DND-41 (cell line): Measurements from ENCODE around the gene COL4A2.

Experiments used
- ATAC-seq: fragments of 200-7000 bp; cut with Tn5 transposase; 3 replicates; pipeline ENCODE4 v1.9.1; 2021; ENCODE audit warnings: low read depth; ENCODE audit not compliant: insufficient read depth
- DNase-seq: peaks from one replicate; pipeline ENCODE4 v3.0.0-alpha.2; 2020
- H2AFZ ChIP-seq: 2 replicates; pipeline ENCODE4 v1.6.0; 2012; ENCODE audit warnings: low read depth, low read length
- H3K27ac ChIP-seq: 2 replicates; pipeline ENCODE4 v1.5.1; 2012; ENCODE audit warnings: low read length, inconsistent platforms
- H3K27me3 ChIP-seq: fragments of 200-600 bp; sonication (generic); 2 replicates; pipeline ENCODE4 v1.6.0; 2012; ENCODE audit warnings: low read length, mild to moderate bottlenecking, inconsistent platforms; ENCODE audit not compliant: insufficient read depth, poor library complexity
- H3K36me3 ChIP-seq: 2 replicates; pipeline ENCODE4 v1.5.1; 2012; ENCODE audit warnings: low read length, inconsistent platforms; ENCODE audit not compliant: insufficient read depth
- H3K4me1 ChIP-seq: 2 replicates; pipeline ENCODE4 v1.5.1; 2012; ENCODE audit warnings: mild to moderate bottlenecking, low read length; ENCODE audit not compliant: insufficient read depth
- H3K4me2 ChIP-seq: 2 replicates; pipeline ENCODE4 v1.6.0; 2012; ENCODE audit warnings: mild to moderate bottlenecking, moderate library complexity, low read length, inconsistent platforms; ENCODE audit not compliant: insufficient read depth
- H3K4me3 ChIP-seq, 2 experiments: fragments of 200-600 bp in 1 of 2; shearing (Covaris generic) in 1 of 2; 2 replicates each; pipeline ENCODE4 v1.5.1; 2012 to 2016; ENCODE audit warnings: inconsistent platforms in 2 of 2, low read length in 2 of 2, mild to moderate bottlenecking in 2 of 2, low read depth in 1 of 2, moderate library complexity in 1 of 2
- H3K79me2 ChIP-seq: 2 replicates; pipeline ENCODE4 v1.6.0; 2012; ENCODE audit warnings: low read length, inconsistent platforms; ENCODE audit not compliant: insufficient read depth
- H3K9ac ChIP-seq: 2 replicates; pipeline ENCODE4 v1.6.0; 2012; ENCODE audit warnings: low read depth, mild to moderate bottlenecking, inconsistent platforms, low read length, moderate library complexity
- H3K9me3 ChIP-seq: 2 replicates; pipeline ENCODE4 v1.5.1; 2012; ENCODE audit warnings: low read length, moderate library complexity, mild to moderate bottlenecking, inconsistent platforms; ENCODE audit not compliant: insufficient read depth, severe bottlenecking
- H4K20me1 ChIP-seq: 2 replicates; pipeline ENCODE4 v1.6.0; 2012; ENCODE audit warnings: low read length; ENCODE audit not compliant: insufficient read depth
- EZH2 ChIP-seq: IDR thresholded peaks from 3 replicates; pipeline ENCODE4 v1.6.1; 2012; ENCODE audit warnings: borderline replicate concordance, low read depth, mild to moderate bottlenecking, moderate library complexity, low read length, inconsistent platforms; ENCODE audit not compliant: severe bottlenecking
- TF ChIP-seq, protein P1 (sequence below): IDR thresholded peaks from 2 replicates; pipeline ENCODE4 v1.5.1; 2012; ENCODE audit warnings: borderline replicate concordance, low read length, moderate library complexity, mild to moderate bottlenecking; ENCODE audit not compliant: poor library complexity, severe bottlenecking; ENCODE audit errors: extremely low read depth

The COL4A2 gene

DNA sequence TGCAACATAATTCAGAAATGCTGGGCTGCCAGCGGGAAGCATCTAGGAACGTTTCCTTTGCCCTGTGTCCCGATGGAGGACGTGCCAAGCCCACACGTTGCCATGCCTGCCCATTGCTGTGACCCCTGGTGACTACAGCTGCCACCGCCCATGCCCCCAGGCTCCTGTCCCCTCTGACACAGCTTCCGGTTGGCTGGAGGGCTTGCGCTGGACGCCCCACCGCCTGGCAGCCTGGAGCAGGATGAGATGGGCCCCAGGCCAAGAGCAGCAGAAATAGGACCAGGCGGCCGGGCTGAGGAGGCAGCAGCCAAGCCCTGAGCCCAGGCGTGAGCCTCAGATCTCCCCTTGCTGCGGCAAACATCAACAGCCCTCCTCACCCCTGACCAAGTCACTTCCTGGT, 125.9 kb downstream of the COL4A2 start:
- H3K4me1 ChIP-seq = no peaks in the 10 kb centered on the region
- H2AFZ ChIP-seq = no peak overlapping the region
- DNase-seq = no peak
- H3K9me3 ChIP-seq = no peaks in the 10 kb centered on the region
- no peak for TF ChIP-seq EZH2
- TF ChIP-seq, protein P1, sequence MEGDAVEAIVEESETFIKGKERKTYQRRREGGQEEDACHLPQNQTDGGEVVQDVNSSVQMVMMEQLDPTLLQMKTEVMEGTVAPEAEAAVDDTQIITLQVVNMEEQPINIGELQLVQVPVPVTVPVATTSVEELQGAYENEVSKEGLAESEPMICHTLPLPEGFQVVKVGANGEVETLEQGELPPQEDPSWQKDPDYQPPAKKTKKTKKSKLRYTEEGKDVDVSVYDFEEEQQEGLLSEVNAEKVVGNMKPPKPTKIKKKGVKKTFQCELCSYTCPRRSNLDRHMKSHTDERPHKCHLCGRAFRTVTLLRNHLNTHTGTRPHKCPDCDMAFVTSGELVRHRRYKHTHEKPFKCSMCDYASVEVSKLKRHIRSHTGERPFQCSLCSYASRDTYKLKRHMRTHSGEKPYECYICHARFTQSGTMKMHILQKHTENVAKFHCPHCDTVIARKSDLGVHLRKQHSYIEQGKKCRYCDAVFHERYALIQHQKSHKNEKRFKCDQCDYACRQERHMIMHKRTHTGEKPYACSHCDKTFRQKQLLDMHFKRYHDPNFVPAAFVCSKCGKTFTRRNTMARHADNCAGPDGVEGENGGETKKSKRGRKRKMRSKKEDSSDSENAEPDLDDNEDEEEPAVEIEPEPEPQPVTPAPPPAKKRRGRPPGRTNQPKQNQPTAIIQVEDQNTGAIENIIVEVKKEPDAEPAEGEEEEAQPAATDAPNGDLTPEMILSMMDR = no peak
- no peak for ATAC-seq
- H3K4me2 ChIP-seq = no peak overlapping the region
- no peaks in the 10 kb centered on the region for H3K36me3 ChIP-seq
- H3K27me3 ChIP-seq = peaks cover 53% of the 10 kb centered on the region
- H3K4me3 ChIP-seq = no peak overlapping the region
- no peak overlapping the region for H3K27ac ChIP-seq
- peaks cover 18% of the 10 kb centered on the region for H4K20me1 ChIP-seq
- no peak overlapping the region for H3K9ac ChIP-seq
- no peaks in the 10 kb centered on the region for H3K79me2 ChIP-seq

DNA sequence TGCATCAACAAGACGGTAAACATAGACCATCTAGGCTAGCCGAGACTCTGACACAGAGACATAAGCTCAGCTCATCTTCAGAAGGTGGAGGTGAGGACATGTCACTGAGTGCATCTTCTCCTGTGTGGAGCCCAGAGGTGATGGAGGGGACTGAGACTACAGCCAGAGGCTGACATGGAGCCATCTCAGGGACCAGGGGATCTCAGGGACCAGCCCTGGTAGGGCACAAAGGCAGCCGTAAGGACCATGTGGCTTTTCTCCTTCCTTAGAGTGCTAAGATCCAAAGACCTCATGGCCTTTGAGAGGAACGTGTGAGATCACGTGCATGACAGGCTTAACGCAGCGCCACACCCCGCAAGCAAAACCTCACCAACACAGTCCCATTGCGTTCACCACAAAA, 127.5 kb downstream of the COL4A2 start:
- ATAC-seq (no peak), DNase-seq (no peak)
- peaks cover 22% of the 10 kb centered on the region for H4K20me1 ChIP-seq
- TF ChIP-seq, protein P1 = no peak
- TF ChIP-seq EZH2 = no peak
- peaks cover 48% of the 10 kb centered on the region for H3K27me3 ChIP-seq
- H3K27ac ChIP-seq = no peak overlapping the region
- no peak overlapping the region for H3K9ac ChIP-seq
- H3K4me3 ChIP-seq = no peak overlapping the region
- H2AFZ ChIP-seq = no peak overlapping the region
- H3K9me3 ChIP-seq = no peaks in the 10 kb centered on the region
- H3K4me2 ChIP-seq = no peak overlapping the region
- no peaks in the 10 kb centered on the region for H3K4me1 ChIP-seq
- no peaks in the 10 kb centered on the region for H3K36me3 ChIP-seq
- H3K79me2 ChIP-seq = no peaks in the 10 kb centered on the region

DNA sequence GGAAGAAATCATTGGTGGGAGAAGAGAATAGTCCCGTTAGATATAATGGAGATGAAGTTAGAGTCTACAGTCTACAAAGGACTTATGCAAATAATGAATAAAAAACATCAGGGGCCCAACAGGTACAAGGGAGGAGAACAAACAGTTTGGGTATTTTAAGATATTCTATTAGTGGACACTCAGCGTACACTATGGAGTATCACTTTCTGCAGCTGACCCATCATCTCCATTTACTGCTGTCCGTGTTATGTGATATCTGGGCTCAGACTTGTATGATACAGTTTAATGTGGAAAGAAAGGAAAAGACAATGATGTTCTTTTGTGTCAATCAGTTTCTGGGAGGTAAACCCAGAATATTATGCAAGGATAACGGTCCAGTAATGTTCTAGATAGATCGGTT, 128.2 kb downstream of the COL4A2 start:
- no peak for TF ChIP-seq EZH2
- TF ChIP-seq, protein P1 = no peak
- H3K36me3 ChIP-seq = no peaks in the 10 kb centered on the region
- no peak for ATAC-seq

DNA sequence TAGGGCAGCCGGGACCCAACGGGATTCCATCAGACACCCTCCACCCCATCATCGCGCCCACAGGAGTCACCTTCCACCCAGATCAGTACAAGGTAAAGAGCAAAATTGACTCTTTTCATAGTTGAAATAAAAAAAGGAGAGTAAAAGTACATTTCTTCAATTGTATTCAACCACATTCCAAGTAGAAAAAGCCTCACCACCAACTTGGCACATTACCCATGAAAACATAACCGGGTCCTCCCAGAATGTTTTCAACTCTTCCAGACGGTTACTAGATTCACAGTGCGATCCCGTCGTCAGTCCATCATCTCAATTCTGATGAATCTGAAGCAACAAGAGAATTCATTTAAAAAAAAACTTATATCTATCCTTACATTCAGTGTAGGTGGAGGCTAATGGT, 129.2 kb downstream of the COL4A2 start:
- TF ChIP-seq, protein P1 = no peak
- TF ChIP-seq EZH2 = no peak
- Histone ChIP-seq H2AFZ (no peak overlapping the region), H3K4me3 (no peak overlapping the region), H3K9me3 (no peaks in the 10 kb centered on the region), H3K27me3 (peaks cover 52% of the 10 kb centered on the region), H3K27ac (no peak overlapping the region), H4K20me1 (peaks cover 18% of the 10 kb centered on the region), H3K4me1 (no peaks in the 10 kb centered on the region), H3K36me3 (no peaks in the 10 kb centered on the region), H3K4me2 (no peak overlapping the region), H3K9ac (no peak overlapping the region), H3K79me2 (no peaks in the 10 kb centered on the region)
- ATAC-seq (no peak), DNase-seq (no peak)

More for the DNA sequence above, 128.2 kb downstream of the COL4A2 start:
- H3K79me2 ChIP-seq = no peaks in the 10 kb centered on the region
- H3K27ac ChIP-seq = no peak overlapping the region
- no peak overlapping the region for H3K4me3 ChIP-seq
- H3K4me1 ChIP-seq = no peaks in the 10 kb centered on the region
- H3K9me3 ChIP-seq = no peaks in the 10 kb centered on the region
- H4K20me1 ChIP-seq = peaks cover 22% of the 10 kb centered on the region
- no peak for DNase-seq
- peaks cover 48% of the 10 kb centered on the region for H3K27me3 ChIP-seq
- no peak overlapping the region for H3K4me2 ChIP-seq
- H2AFZ ChIP-seq = no peak overlapping the region
- H3K9ac ChIP-seq = no peak overlapping the region
